Central memory CD8-positive, alpha-beta T cell (primary cell): ENCODE measurements around the gene CDC42BPB.

Experiments
- ATAC-seq: fragments of 150-1000 bp; cut with Tn5 transposase; replicated peaks from 2 replicates; pipeline ENCODE4 v1.10.0; 2022; ENCODE audit warnings: mild to moderate bottlenecking, moderate FRiP score, moderate number of reproducible peaks; ENCODE audit not compliant: poor library complexity, severe bottlenecking; ENCODE audit errors: extremely low read depth
- DNase-seq, 2 donors: peaks; one replicate each; pipeline ENCODE4 v3.0.0; 2021; ENCODE audit warnings: low spot score in 2 of 2
- H3K27ac Mint-ChIP-seq: one replicate; pipeline ENCODE4 v1.8.0; 2022; ENCODE audit warnings: low read depth, mild to moderate bottlenecking, moderate library complexity, mixed read lengths
- H3K27me3 Mint-ChIP-seq: one replicate; pipeline ENCODE4 v1.8.0; 2022; ENCODE audit warnings: mixed read lengths
- H3K36me3 Mint-ChIP-seq: one replicate; pipeline ENCODE4 v1.8.0; 2022; ENCODE audit warnings: mild to moderate bottlenecking, moderate library complexity, mixed read lengths; ENCODE audit not compliant: insufficient read depth
- H3K4me1 Mint-ChIP-seq: one replicate; pipeline ENCODE4 v1.8.0; 2022; ENCODE audit warnings: mixed read lengths
- H3K4me3 Mint-ChIP-seq: one replicate; pipeline ENCODE4 v1.8.0; 2022; ENCODE audit warnings: mild to moderate bottlenecking, moderate library complexity, mixed read lengths
- H3K9me3 Mint-ChIP-seq: one replicate; pipeline ENCODE4 v1.8.0; 2022; ENCODE audit warnings: mixed read lengths

Gene CDC42BPB

GRCh38 chr14:103008126-103008525 lies 49.2 kb downstream of the CDC42BPB start:
- Mint-ChIP-seq H3K27me3 (no peaks in the 10 kb centered on the region), H3K27ac (no peak overlapping the region), H3K4me3 (no peak overlapping the region), H3K4me1 (no peaks in the 10 kb centered on the region), H3K9me3 (no peaks in the 10 kb centered on the region), H3K36me3 (no peaks in the 10 kb centered on the region)
- no peak for ATAC-seq
- DNase-seq, result no peak

- no peak overlapping the region for H3K4me3 Mint-ChIP-seq
- H3K9me3 Mint-ChIP-seq, result no peaks in the 10 kb centered on the region
These were observed 49.8 kb downstream of the CDC42BPB start for GRCh38 chr14:103007555-103007954.

GRCh38 chr14:103006991-103007520 lies 50.3 kb downstream of the CDC42BPB start:
- ATAC-seq (no peak), DNase-seq (no peak)
- H3K9me3 Mint-ChIP-seq, result no peaks in the 10 kb centered on the region
- no peak overlapping the region for H3K27ac Mint-ChIP-seq
- no peaks in the 10 kb centered on the region for H3K27me3 Mint-ChIP-seq
- H3K36me3 Mint-ChIP-seq, result no peaks in the 10 kb centered on the region
- H3K4me1 Mint-ChIP-seq, result no peaks in the 10 kb centered on the region
- no peak overlapping the region for H3K4me3 Mint-ChIP-seq

More at GRCh38 chr14:103007555-103007954, 49.8 kb downstream of the CDC42BPB start:
- H3K4me1 Mint-ChIP-seq, result no peaks in the 10 kb centered on the region
- no peak overlapping the region for H3K27ac Mint-ChIP-seq
- ATAC-seq, result no peak
- no peaks in the 10 kb centered on the region for H3K36me3 Mint-ChIP-seq
- DNase-seq, result no peak
- H3K27me3 Mint-ChIP-seq, result no peaks in the 10 kb centered on the region

- no peak overlapping the region for H3K4me3 Mint-ChIP-seq
- no peaks in the 10 kb centered on the region for H3K36me3 Mint-ChIP-seq
- H3K9me3 Mint-ChIP-seq, result no peaks in the 10 kb centered on the region
- H3K27ac Mint-ChIP-seq, result no peak overlapping the region
- H3K27me3 Mint-ChIP-seq, result no peaks in the 10 kb centered on the region
- DNase-seq, result no peak
- no peaks in the 10 kb centered on the region for H3K4me1 Mint-ChIP-seq
- no peak for ATAC-seq
These were observed 51.2 kb downstream of the CDC42BPB start for GRCh38 chr14:103006106-103006505.

GRCh38 chr14:103003850-103004249 lies 53.5 kb downstream of the CDC42BPB start:
- H3K27ac Mint-ChIP-seq, result no peak overlapping the region
- ATAC-seq, result no peak
- H3K36me3 Mint-ChIP-seq, result no peaks in the 10 kb centered on the region
- H3K9me3 Mint-ChIP-seq, result no peaks in the 10 kb centered on the region
- no peaks in the 10 kb centered on the region for H3K27me3 Mint-ChIP-seq
- H3K4me1 Mint-ChIP-seq, result no peaks in the 10 kb centered on the region
- H3K4me3 Mint-ChIP-seq, result no peak overlapping the region
- DNase-seq, result no peak

GRCh38 chr14:103003351-103003615 lies 54.1 kb downstream of the CDC42BPB start:
- no peaks in the 10 kb centered on the region for H3K27me3 Mint-ChIP-seq
- H3K4me3 Mint-ChIP-seq, result no peak overlapping the region
- no peaks in the 10 kb centered on the region for H3K36me3 Mint-ChIP-seq
- no peaks in the 10 kb centered on the region for H3K9me3 Mint-ChIP-seq
- DNase-seq (no peak), ATAC-seq (no peak)
- H3K27ac Mint-ChIP-seq, result no peak overlapping the region
- no peaks in the 10 kb centered on the region for H3K4me1 Mint-ChIP-seq

GRCh38 chr14:103002578-103003350 lies 54.6 kb downstream of the CDC42BPB start:
- no peak for ATAC-seq
- Mint-ChIP-seq H3K4me1 (no peaks in the 10 kb centered on the region), H3K36me3 (peaks cover under 1% of the 10 kb centered on the region), H3K9me3 (no peaks in the 10 kb centered on the region), H3K27ac (no peak overlapping the region), H3K27me3 (no peaks in the 10 kb centered on the region), H3K4me3 (no peak overlapping the region)
- DNase-seq, result no peak

GRCh38 chr14:103001651-103002396 lies 55.5 kb downstream of the CDC42BPB start:
- Mint-ChIP-seq H3K36me3 (peaks cover 2% of the 10 kb centered on the region), H3K9me3 (no peaks in the 10 kb centered on the region), H3K4me1 (no peaks in the 10 kb centered on the region), H3K4me3 (no peak overlapping the region), H3K27ac (no peak overlapping the region), H3K27me3 (no peaks in the 10 kb centered on the region)
- no peak for DNase-seq
- ATAC-seq, result no peak

- Mint-ChIP-seq H3K4me1 (no peaks in the 10 kb centered on the region), H3K4me3 (no peak overlapping the region), H3K27ac (no peak overlapping the region), H3K9me3 (no peaks in the 10 kb centered on the region), H3K27me3 (peaks cover 3% of the 10 kb centered on the region), H3K36me3 (peaks cover 2% of the 10 kb centered on the region)
- DNase-seq, result no peak
- ATAC-seq, result no peak
These were observed 56.1 kb downstream of the CDC42BPB start for GRCh38 chr14:103001226-103001625.

- Mint-ChIP-seq H3K4me1 (no peaks in the 10 kb centered on the region), H3K27ac (no peak overlapping the region), H3K27me3 (peaks cover 9% of the 10 kb centered on the region), H3K9me3 (no peaks in the 10 kb centered on the region), H3K4me3 (no peak overlapping the region), H3K36me3 (peaks cover 2% of the 10 kb centered on the region)
- DNase-seq (no peak), ATAC-seq (no peak)
These were observed 56.9 kb downstream of the CDC42BPB start for GRCh38 chr14:103000291-103000921.

GRCh38 chr14:102999227-102999895 lies 58.0 kb downstream of the CDC42BPB start:
- Mint-ChIP-seq H3K36me3 (peaks cover 2% of the 10 kb centered on the region), H3K4me1 (no peaks in the 10 kb centered on the region), H3K9me3 (no peaks in the 10 kb centered on the region), H3K27ac (no peak overlapping the region), H3K4me3 (no peak overlapping the region), H3K27me3 (peaks cover 19% of the 10 kb centered on the region)
- no peak for ATAC-seq
- DNase-seq, result no peak

- no peak overlapping the region for H3K4me3 Mint-ChIP-seq
- peaks cover 29% of the 10 kb centered on the region for H3K27me3 Mint-ChIP-seq
- H3K9me3 Mint-ChIP-seq, result no peaks in the 10 kb centered on the region
- no peaks in the 10 kb centered on the region for H3K4me1 Mint-ChIP-seq
- H3K27ac Mint-ChIP-seq, result no peak overlapping the region
- ATAC-seq, result no peak
- peaks cover 2% of the 10 kb centered on the region for H3K36me3 Mint-ChIP-seq
- DNase-seq, result no peak
These were observed 59.0 kb downstream of the CDC42BPB start for GRCh38 chr14:102998393-102998792.
